AG10803 (cell line): ENCODE measurements around the gene NPNT.

Experiments used
- DNase-seq: peaks from one replicate; pipeline ENCODE4 v3.0.0; 2010; ENCODE audit warnings: low read depth
- H3K4me3 ChIP-seq: 2 replicates; pipeline ENCODE4 v1.5.1; 2011; ENCODE audit warnings: mild to moderate bottlenecking, low read length, control low read depth
- CTCF ChIP-seq: conservative IDR thresholded peaks from 2 replicates; pipeline ENCODE4 v1.5.1; 2011; ENCODE audit warnings: mild to moderate bottlenecking, low read length, control low read depth, inconsistent platforms

The NPNT gene

GRCh38 chr4:105979506-105979905 lies 84.2 kb downstream of the NPNT start:
- no peak for TF ChIP-seq CTCF
- H3K4me3 ChIP-seq, result no peak overlapping the region
- peak; percentile 29 for DNase-seq

GRCh38 chr4:105988671-105989070 lies 93.4 kb downstream of the NPNT start:
- no peak overlapping the region for H3K4me3 ChIP-seq
- no peak for DNase-seq
- no peak for TF ChIP-seq CTCF

GRCh38 chr4:105989485-105990242 lies 94.4 kb downstream of the NPNT start:
- no peak overlapping the region for H3K4me3 ChIP-seq
- no peak for DNase-seq
- no peak for TF ChIP-seq CTCF

- TF ChIP-seq CTCF, result no peak
- no peak overlapping the region for H3K4me3 ChIP-seq
- peak; percentile 76 for DNase-seq
Measured at GRCh38 chr4:105990933-105991332, 95.7 kb downstream of the NPNT start.

GRCh38 chr4:105991726-105992125 lies 96.5 kb downstream of the NPNT start:
- no peak for TF ChIP-seq CTCF
- no peak for DNase-seq
- H3K4me3 ChIP-seq, result no peak overlapping the region

GRCh38 chr4:105992641-105993305 lies 97.5 kb downstream of the NPNT start:
- no peak for TF ChIP-seq CTCF
- H3K4me3 ChIP-seq, result no peak overlapping the region
- peak; percentile 67 for DNase-seq

- no peak overlapping the region for H3K4me3 ChIP-seq
- TF ChIP-seq CTCF, result no peak
- peak; percentile 20 for DNase-seq
Measured at GRCh38 chr4:105994061-105994460, 98.8 kb downstream of the NPNT start.
